Embryonic facial prominence (tissue), 1 donor: ENCODE results near the gene NIP7.
"Not testable (repeated sequence)": the region's sequence is repeated elsewhere in the genome, so short reads cannot be mapped to it uniquely, and the experiment has no call there.

Experiments
- DNase-seq: peaks from one replicate; pipeline ENCODE4 v3.0.0-alpha.2; 2016; ENCODE audit errors: extremely low spot score

NIP7 gene

GRCh38 chr16:69339289-69340094, at the start of gene NIP7, which contains the start of gene COG8:
Gene NIP7, plus strand, starts transcription at chr16:69339772. Its CDS starts 58 bp downstream, at chr16:69339830.
Gene COG8, minus strand, starts transcription at chr16:69339564. Its CDS starts 12 bp downstream, at chr16:69339552.
- DNase-seq, result peak; percentile 98

GRCh38 chr16:69291657-69292056, 47.9 kb upstream of the NIP7 start:
- DNase-seq, result not testable (repeated sequence)

- no peak for DNase-seq
Observed at GRCh38 chr16:69293401-69293800, 46.2 kb upstream of the NIP7 start.

DNA sequence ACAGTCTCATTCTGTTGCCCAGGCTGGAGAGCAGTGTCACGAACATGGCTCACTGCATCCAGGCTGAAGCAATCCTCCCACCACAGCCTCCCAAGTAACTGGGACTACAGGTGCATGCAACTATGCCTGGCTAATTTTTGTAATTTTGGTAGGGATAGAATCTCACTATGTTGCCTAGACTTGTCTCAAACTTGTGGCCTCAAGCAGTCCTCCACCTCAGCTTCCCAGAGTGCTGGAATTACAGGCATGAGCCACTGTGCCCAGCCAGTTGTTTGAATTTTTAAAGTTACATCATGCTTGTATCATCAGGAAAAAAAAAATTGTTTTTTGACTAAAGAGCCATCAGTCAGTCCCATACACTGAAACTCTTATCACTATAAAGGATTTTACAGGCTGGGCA, 45.5 kb upstream of the NIP7 start:
- no peak for DNase-seq

DNA sequence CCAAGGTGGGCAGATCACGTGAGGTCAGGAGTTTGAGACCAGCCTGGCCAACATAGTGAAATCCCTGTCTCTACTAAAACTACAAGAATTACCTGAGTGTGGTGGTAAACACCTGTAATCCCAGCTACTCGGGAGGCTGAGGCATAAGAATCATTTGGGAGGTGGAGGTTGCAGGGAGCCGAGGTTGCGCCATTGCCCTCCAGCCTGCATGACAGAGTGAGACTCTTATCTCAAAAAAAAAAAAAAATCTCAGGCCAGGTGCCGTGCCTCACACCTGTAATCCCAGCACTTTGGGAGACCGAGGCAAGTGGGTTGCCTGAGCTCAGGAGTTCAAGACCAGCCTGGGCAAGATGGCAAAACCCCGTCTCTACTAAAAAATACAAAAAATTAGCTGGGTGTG, 42.8 kb upstream of the NIP7 start:
- DNase-seq, result not testable (repeated sequence)

- DNase-seq, result no peak
Observed at GRCh38 chr16:69298261-69298660, 41.3 kb upstream of the NIP7 start.

GRCh38 chr16:69301187-69301586, 38.4 kb upstream of the NIP7 start:
- no peak for DNase-seq

GRCh38 chr16:69301861-69302260, 37.7 kb upstream of the NIP7 start:
- no peak for DNase-seq

DNA sequence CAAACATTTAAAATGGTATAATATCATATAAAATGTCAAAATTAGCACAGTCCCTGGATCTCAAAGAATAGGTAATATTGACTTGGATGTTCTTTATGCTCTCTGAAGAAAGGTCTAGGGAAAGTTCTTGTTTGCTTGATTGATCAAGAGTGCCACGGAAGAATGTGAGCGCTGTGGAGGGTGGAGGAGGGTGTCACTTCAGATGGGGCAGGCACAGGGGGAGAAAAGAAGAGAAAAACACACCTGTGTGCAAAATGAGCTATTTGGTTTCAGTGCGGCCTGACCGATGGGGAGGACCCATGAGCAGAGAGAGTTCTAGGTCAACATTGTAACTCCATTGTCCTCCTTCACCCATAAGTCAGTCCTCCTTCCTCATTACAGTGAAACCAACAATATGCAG, 37.3 kb upstream of the NIP7 start:
- DNase-seq, result no peak

GRCh38 chr16:69306031-69306430, 33.5 kb upstream of the NIP7 start:
- DNase-seq, result no peak

- DNase-seq, result no peak
Observed at GRCh38 chr16:69307091-69307490, 32.5 kb upstream of the NIP7 start.

GRCh38 chr16:69307856-69308255, 31.7 kb upstream of the NIP7 start:
- DNase-seq, result no peak

- DNase-seq, result no peak
Observed at GRCh38 chr16:69309316-69309715, 30.3 kb upstream of the NIP7 start.

DNA sequence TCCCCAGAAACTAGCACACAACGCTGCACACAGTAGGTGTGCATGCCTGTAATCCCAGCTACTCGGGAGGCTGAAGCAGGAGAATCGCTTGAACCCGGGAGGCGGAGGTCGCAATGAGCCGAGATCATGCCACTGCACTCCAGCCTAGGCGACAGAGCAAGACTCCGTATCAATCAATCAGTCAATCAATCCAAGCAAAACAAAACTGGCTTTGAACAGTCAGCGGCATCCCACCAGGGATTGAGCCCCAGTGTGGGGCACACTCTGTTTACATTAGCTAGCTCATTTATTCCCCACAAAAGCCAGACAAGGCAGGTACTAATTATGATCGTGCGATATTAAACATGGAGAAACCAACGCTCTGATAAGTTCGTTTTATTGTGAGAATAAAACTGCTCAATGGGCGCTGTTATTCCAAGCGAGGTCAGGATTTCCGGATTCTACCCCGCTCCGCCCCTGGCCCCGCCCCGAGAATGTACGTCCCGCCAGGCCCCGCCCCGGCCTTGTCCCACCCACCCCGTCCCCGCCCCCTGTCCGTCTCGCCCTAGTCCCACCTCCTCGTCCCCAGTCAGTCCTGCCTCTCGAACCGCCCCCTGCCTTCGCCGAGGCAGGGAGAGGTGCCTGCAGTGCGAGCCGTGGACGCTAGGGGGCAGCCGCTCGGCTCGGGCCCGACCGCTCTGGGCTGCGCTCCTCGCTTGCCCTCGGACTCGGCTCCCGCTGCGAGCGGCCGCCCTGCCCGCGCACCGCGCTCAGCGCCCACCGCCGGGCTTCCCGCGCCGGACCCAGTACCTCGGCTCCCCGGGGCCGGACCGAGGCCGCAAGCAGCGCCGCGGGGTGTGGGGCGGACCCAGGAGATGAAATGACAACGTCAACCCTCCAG, 28.7 kb upstream of the NIP7 start, which contains the start of gene VPS4A:
Gene VPS4A (plus strand): TSS at position 698 of the 880 bp plus-strand sequence. CDS start 162 bp downstream, at position 860.
- DNase-seq, result peak; percentile 96

DNA sequence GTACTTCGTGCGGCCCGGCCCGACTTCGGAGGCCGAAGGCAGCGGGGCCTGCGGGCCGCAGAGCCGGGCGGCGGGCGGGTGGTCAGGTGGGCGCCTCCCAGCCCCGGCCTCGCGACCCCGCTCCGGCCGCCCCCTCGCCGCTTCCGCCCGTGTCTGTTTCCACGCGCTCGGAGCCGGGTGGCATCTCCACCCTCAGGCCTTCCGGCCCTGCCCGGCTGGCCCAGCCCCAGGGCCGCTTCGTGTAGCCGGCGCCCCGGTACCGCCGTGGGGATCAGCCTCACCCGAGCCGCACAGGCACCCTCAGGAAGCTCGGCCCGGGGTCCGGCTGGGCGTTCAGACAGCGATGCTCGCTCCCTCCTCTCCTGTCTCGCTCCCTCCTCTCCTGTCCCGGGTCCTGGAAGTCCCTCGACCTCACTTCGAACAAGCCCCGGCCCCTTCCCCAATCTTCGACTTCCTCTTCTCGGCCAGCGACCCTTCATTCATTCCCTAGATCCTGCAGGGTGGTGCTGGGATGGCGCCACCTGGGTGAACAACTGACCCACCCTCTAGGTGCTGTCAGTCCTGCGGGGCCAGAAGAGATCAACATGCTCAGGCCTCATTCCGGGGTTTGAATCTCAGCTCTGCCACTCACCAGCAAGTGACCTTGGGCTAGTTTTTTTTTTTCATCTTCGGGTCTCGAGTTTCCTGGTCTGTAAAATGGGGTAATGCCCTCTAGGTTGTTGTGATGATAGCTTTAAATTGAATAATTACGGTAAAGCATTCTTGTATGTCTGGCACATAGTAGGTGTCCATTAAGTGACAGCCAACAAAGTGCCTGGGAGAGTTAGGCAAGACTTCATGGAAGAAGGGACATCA, 27.8 kb upstream of the NIP7 start:
- DNase-seq, result no peak

DNA sequence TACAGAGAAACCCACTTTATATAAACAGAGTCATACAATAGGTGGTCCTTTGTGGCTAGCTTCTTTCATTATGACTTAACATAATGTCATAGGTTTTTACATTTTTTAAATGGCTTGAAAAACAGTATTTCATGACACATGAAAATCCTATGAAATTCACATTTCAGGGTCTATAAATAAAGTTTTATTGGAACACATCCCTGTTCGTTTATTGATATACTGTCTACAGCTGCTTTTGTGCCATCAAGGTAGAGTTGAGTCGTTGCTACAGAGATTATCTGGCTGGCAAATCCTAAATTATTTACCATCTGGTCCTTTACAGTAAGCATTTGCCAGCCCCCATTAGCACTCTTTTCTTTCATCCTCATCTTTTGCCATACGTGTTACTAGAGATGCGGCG, 26.1 kb upstream of the NIP7 start:
- no peak for DNase-seq

GRCh38 chr16:69314534-69314933, 25.0 kb upstream of the NIP7 start:
- no peak for DNase-seq

DNA sequence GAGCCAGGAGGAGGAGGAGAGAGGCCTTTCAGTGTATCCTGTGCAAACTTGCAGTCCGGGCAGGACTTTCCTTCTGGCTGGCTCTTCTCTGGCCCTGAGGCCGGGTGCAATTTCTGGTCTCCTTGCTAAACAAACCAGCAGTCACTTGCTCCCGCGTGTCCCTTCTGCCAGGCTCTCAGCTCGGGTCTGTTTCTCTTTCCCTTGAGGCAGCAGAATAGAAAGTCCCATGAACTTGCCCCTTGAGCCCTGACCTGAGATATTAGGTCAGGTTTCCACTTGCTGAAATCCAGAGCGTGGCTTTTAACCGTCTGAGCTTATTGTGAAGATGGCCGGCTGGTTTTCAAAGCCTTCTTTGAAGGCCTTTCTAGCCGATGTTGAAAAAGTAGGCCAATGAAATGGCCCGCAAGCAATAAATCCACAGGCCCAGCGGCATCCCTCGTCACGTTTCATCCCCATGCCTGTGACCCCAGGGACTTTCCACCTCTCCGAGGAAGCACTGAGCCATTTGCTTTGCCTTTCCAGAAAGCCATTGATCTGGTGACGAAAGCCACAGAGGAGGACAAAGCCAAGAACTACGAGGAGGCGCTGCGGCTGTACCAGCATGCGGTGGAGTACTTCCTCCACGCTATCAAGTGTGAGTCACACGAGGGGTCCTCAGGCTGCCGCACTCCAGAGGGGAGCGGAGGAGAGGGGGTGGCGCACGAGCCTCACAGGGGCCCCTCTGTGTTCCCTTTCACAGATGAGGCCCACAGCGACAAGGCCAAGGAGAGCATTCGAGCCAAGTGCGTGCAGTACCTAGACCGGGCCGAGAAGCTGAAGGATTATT, 23.9 kb upstream of the NIP7 start:
- DNase-seq, result no peak

DNA sequence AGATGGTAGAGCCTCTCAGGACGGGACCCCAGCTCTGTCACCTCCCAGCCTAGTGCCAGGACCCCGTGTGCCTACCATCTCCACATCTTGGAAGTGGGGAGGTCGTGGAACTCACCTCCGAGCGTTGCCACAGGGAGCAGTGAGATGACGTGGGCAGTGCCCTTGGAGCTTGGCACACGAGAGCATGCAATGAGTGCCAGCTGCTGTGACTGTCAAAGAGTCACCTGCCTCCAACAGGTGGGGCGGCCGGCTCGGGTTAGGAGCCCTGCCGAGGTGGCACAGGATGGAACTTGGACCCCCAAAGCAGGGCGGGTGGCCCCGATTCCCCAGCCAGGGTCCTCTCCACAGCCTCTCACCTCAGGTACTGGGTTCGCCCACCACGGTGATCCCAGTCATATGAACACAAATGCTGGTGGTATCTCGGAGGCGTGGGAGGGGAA, 23.0 kb upstream of the NIP7 start:
- no peak for DNase-seq

GRCh38 chr16:69318177-69318910, 21.2 kb upstream of the NIP7 start:
- no peak for DNase-seq
